Upper lobe of left lung (tissue), 4 donors: ENCODE measurements around the gene STOX1.

Source experiments
- POLR2A ChIP-seq, 4 donors: fragments of 450-650 bp; IDR thresholded peaks; one replicate each; pipeline ENCODE4 v1.5.1; 2016 to 2017; ENCODE audit warnings: antibody characterized with exemption in 4 of 4, mild to moderate bottlenecking in 2 of 4
- POLR2AphosphoS5 ChIP-seq, 2 donors: sonication (generic); formaldehyde crosslinking; IDR thresholded peaks; one replicate each; pipeline ENCODE4 v1.5.1; 2017; ENCODE audit warnings: antibody characterized with exemption in 2 of 2
- TF ChIP-seq, protein P1 (sequence below), 6 experiments: fragments of 450-650 bp in 4 of 6; fragments of 200-600 bp in 2 of 6; sonication (generic) in 2 of 6; IDR thresholded peaks; one replicate each; pipeline ENCODE4 v1.5.1; 2016 to 2019; ENCODE audit warnings: antibody characterized with exemption in 6 of 6

DNA sequence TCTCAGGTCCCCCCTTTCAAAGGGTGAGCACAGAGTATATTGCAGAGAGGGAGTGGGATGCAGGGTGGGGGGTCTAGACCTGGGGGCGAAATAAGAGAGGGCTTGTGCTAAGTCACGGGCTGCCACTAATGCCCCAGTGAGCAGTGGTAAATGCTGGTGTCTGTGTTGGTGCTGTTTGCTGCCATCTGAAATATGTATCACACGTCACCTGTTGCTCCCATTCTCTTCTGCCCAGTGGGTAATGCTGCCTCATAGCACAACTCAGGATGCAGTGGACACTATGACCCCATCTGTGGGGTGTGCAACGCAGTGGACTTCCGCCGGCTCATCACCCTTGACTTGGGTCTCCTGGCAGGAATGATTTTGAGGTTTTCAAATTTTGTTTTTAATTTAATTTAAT is 2.6 kb downstream of the STOX1 start:
- TF ChIP-seq, protein P1, sequence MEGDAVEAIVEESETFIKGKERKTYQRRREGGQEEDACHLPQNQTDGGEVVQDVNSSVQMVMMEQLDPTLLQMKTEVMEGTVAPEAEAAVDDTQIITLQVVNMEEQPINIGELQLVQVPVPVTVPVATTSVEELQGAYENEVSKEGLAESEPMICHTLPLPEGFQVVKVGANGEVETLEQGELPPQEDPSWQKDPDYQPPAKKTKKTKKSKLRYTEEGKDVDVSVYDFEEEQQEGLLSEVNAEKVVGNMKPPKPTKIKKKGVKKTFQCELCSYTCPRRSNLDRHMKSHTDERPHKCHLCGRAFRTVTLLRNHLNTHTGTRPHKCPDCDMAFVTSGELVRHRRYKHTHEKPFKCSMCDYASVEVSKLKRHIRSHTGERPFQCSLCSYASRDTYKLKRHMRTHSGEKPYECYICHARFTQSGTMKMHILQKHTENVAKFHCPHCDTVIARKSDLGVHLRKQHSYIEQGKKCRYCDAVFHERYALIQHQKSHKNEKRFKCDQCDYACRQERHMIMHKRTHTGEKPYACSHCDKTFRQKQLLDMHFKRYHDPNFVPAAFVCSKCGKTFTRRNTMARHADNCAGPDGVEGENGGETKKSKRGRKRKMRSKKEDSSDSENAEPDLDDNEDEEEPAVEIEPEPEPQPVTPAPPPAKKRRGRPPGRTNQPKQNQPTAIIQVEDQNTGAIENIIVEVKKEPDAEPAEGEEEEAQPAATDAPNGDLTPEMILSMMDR (IDR thresholded peaks at IDR 0.05) = no peak
- TF ChIP-seq POLR2AphosphoS5 (IDR thresholded peaks at IDR 0.05) = no peak
- no peak for TF ChIP-seq POLR2A (IDR thresholded peaks at IDR 0.05)
